ENCODE measurements around the gene TAF10. TPM values are rescaled to one million over a fixed set of nuclear protein-coding genes. Genes with fewer than 3 reads are reported as not detected.

The TAF10 gene
- total and polyA plus RNA-seq, 4 experiments from 2014 or later: 116 to 367 (median 145) TPM

DNA sequence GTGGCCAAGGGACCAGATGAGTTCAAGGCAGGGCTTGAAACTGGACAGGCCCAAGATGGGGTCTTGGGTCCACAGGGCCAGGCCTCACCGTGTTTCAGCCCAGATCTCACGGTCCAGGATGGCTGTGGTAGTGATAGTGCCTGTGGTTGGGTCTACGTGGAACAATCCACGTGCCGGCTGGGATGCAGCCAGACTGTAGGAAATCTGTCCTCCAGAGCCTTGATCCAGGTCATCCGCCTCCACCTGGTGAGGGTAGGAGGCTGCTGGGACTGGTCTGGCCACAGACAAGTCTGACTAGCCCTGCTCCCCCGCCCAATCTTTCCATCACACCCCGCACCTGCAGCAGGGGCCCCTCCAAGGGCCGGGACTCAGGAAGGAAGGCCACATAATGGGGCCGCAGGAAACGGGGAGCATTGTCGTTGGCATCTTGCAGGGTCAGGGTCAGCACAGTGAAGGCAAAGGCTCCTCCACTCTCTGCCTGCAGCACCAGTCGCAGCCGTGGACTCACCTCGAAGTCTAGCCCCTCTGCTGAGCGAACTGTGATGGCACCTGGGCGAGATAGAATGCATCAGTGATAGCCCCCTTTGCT is 13.9 kb upstream of the TAF10 start:
- Mint-ChIP-seq H3K9me3 (no peaks in the 10 kb centered on the region), H3K27me3 (no peaks in the 10 kb centered on the region), H3K36me3 (peaks cover 0 to 8% of the 10 kb centered on the region in 2 donors), H3K4me3 (peak overlapping the region in 1 of 8 donors; percentile 70), H3K4me1 (peaks cover 8 to 19% (median 13%) of the 10 kb centered on the region in 4 donors), H3K27ac (peak overlapping the region in 1 of 7 donors; percentile 15)
- ChIA-PET POLR2A (ENCODE audit: partially characterized antibody) (interaction anchor here (3.6 to 3.7 kb wide), 2 partner anchors 7 to 14 kb away, joined by 18 to 27 read pairs; partner anchors contain the start of genes TAF10 and TPP1), CTCF (ENCODE audit: partially characterized antibody) (no interaction called here)
- Histone ChIP-seq H3K36me3 (ENCODE audit: insufficient read depth, low read length) (no peaks in the 10 kb centered on the region), H3K27ac (ENCODE audit: low read depth, low read length) (no peak overlapping the region), H3K9me3 (ENCODE audit: control insufficient read depth in 1 of 2, low read length in 2 of 2) (no peaks in the 10 kb centered on the region), H3K27me3 (ENCODE audit: insufficient read depth, low read length) (no peaks in the 10 kb centered on the region), H3K4me3 (ENCODE audit: low read length in 2 of 2) (no peak overlapping the region), H3K4me1 (ENCODE audit: insufficient read depth, low read length) (peaks cover 15% of the 10 kb centered on the region)
- DNase-seq: no peak
- intact Hi-C loops (cut with micrococcal nuclease): no loop called here

DNA sequence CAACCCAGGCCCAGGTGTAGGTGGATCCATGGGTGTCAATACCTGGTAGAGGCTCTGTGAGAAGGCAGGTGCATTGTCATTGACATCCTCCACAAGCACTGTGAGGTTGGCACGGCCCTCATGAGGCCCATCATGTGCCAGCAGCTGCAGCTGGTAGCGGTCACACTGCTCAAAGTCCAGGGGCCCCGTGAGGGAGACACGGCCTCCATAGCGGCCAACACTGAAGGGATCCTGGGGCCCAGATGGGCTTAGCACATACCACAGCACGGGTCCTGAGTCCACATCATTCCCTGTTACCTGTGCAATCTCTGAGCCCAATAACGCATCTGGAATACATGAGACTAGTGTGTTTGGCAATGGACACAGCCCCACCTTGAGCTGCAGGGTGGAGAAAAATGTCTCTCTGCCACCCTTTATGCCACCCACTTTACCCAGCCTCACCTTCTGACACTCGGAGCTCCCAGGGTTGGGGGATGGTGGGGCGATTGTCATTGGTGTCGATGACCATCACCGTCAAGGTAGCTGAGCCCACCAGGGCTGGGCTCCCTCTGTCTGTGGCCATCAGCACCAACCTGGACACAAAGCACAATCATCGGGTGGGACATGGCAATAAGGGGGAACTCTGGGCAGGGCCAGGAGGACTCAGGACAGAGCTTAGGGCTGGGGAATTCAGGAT is 13.3 kb upstream of the TAF10 start:
- no peaks in the 10 kb centered on the region for H3K9me3 Mint-ChIP-seq
- Histone ChIP-seq H3K36me3 (ENCODE audit: insufficient read depth, low read length) (no peaks in the 10 kb centered on the region), H3K4me1 (ENCODE audit: insufficient read depth, low read length) (peaks cover 15% of the 10 kb centered on the region), H3K9me3 (ENCODE audit: control insufficient read depth in 1 of 2, low read length in 2 of 2) (no peaks in the 10 kb centered on the region), H3K27me3 (ENCODE audit: insufficient read depth, low read length) (no peaks in the 10 kb centered on the region), H3K4me3 (ENCODE audit: low read length in 2 of 2) (no peak overlapping the region), H3K27ac (ENCODE audit: low read depth, low read length) (no peak overlapping the region)
- intact Hi-C loops (cut with micrococcal nuclease): no loop called here
- peaks cover 8 to 19% (median 13%) of the 10 kb centered on the region in 4 donors for H3K4me1 Mint-ChIP-seq
- DNase-seq: no peak
- H3K4me3 Mint-ChIP-seq: no peak overlapping the region
- H3K27ac Mint-ChIP-seq: peak overlapping the region in 1 of 7 donors; percentile 15
- ChIA-PET POLR2A (ENCODE audit: partially characterized antibody) (interaction anchor here (3.7 kb wide), 1 partner anchor 13 kb away, joined by 18 read pairs; the partner anchor contains the start of gene TAF10), CTCF (ENCODE audit: partially characterized antibody) (interaction anchor here (1.5 kb wide), 1 partner anchor 22 kb away, joined by 4 read pairs; no protein-coding TSS in a partner anchor)
- no peaks in the 10 kb centered on the region for H3K27me3 Mint-ChIP-seq
- H3K36me3 Mint-ChIP-seq: peaks cover 0 to 8% of the 10 kb centered on the region in 2 donors

DNA sequence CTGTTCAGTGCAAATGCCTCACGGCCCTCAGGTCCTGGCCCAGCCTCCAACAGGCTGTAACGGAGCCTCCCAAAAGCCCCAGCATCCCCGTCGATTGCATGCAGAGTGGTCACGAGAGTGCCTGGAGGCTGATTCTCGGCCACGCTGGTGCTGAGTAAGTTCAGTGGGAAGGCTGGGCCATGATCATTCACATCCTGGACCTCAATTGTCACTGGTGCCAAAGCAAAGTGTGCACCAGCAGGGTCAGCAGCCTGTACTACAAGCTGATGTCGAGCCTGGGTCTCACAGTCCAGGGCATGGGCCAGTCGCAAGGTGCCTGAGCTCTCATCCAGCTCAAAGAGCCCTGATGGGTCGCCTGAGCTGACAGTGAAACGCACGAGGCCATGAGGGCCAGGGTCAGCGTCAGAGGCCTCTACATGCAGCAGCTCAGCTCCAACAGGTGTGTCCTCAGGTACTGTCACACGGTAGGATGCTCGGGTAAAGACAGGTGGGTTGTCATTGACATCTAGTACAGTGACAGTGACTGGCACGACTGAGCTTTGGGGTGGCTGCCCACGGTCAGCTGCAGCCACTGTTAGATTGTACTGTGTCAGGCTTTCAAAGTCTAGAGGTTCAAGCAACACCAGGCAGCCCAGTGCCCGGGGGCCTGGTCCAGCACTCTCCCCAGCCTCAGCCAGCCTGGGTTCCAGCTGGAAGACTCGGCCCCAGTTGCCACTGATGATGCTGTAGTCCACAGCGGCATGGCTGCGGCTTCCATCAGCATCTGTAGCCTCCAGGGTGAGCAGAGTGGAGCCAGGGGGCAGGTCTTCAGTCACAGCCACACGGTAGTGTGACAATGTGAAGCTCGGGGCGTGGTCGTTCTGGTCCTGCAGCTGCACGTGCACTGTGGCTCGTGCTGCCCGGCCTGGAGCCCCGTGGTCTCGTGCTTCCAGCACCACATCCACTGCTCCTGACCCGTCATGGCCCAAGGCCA is 11.7 kb upstream of the TAF10 start:
- H3K27ac ChIP-seq (ENCODE audit: low read depth, low read length): no peak overlapping the region
- no peak for DNase-seq
- H3K27ac Mint-ChIP-seq: no peak overlapping the region
- no peak overlapping the region for H3K4me3 ChIP-seq (ENCODE audit: low read length in 2 of 2)
- H3K9me3 Mint-ChIP-seq: no peaks in the 10 kb centered on the region
- no peaks in the 10 kb centered on the region for H3K27me3 ChIP-seq (ENCODE audit: insufficient read depth, low read length)
- no peaks in the 10 kb centered on the region for H3K9me3 ChIP-seq (ENCODE audit: control insufficient read depth in 1 of 2, low read length in 2 of 2)
- H3K27me3 Mint-ChIP-seq: no peaks in the 10 kb centered on the region
- peaks cover 24% of the 10 kb centered on the region for H3K4me1 ChIP-seq (ENCODE audit: insufficient read depth, low read length)
- peaks cover 8 to 19% (median 13%) of the 10 kb centered on the region in 4 donors for H3K4me1 Mint-ChIP-seq
- H3K4me3 Mint-ChIP-seq: no peak overlapping the region
- no peaks in the 10 kb centered on the region for H3K36me3 ChIP-seq (ENCODE audit: insufficient read depth, low read length)
- intact Hi-C loops (cut with micrococcal nuclease): no loop called here
- POLR2A ChIA-PET (ENCODE audit: partially characterized antibody): interaction anchor here (3.7 kb wide), 1 partner anchor 11 kb away, joined by 18 read pairs; the partner anchor contains the start of gene TAF10
- peaks cover 0 to 8% of the 10 kb centered on the region in 2 donors for H3K36me3 Mint-ChIP-seq
- CTCF ChIA-PET (ENCODE audit: partially characterized antibody): interaction anchor here (1.4 to 4.4 kb wide), 4 partner anchors 11 to 60 kb away, joined by 4 to 17 read pairs (median 11); partner anchors contain the start of genes MRPL17 and TAF10

DNA sequence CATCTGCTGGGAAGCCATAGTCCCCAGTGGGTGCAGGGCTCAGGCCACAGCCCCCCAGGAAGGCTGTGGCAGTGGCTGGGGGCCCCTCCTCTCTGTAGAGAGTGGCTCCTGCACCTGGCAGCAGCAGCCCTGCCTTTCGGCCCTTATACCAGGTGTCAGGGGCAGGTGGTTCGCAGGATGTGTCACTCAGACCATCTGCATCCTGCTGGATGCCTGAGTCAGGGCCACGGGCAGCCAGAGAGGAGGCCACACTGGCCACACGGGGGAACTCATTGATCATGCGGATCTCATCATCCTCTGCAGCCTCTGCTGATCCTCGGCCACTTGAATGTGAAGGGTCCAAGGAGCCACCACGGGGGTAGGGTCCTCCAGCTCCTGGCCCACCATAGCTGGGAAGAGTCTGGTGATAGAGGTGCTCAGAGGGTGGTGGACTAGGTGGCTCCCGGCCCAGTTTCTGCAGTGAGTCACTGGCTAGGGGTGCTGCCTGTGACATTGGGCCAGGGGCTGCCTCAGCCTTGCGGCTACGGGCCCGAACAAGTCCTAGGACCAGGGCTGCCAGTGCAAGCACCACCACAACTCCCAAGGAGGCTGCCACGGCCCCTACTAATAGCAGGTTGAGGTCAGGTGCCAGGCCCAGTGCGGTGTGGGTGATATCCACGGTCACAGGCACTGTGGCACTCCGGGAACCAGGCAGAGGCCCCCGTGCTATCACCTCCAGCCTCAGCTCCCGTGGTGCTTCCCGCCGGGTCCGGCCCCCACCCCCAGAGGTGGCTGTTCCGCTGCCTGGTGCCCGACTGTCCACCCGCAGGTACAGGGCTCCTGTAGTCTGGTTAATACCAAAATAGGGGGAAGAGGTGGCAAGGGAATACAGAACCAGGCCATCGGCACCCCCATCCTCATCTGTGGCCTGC is 10.5 kb upstream of the TAF10 start:
- H3K27ac Mint-ChIP-seq: no peak overlapping the region
- intact Hi-C loops (cut with micrococcal nuclease): no loop called here
- Histone ChIP-seq H3K4me3 (ENCODE audit: low read length in 2 of 2) (no peak overlapping the region), H3K36me3 (ENCODE audit: insufficient read depth, low read length) (no peaks in the 10 kb centered on the region), H3K4me1 (ENCODE audit: insufficient read depth, low read length) (peaks cover 28% of the 10 kb centered on the region), H3K27me3 (ENCODE audit: insufficient read depth, low read length) (no peaks in the 10 kb centered on the region), H3K27ac (ENCODE audit: low read depth, low read length) (no peak overlapping the region), H3K9me3 (ENCODE audit: control insufficient read depth in 1 of 2, low read length in 2 of 2) (no peaks in the 10 kb centered on the region)
- POLR2A ChIA-PET (ENCODE audit: partially characterized antibody): interaction anchor here (1.1 to 3.7 kb wide), 4 partner anchors 10 to 61 kb away, joined by 5 to 25 read pairs (median 12); partner anchors contain the start of genes MRPL17 and TAF10
- CTCF ChIA-PET (ENCODE audit: partially characterized antibody): interaction anchor here (0.7 to 4.4 kb wide), 6 partner anchors 10 to 83 kb away, joined by 3 to 17 read pairs (median 4); partner anchors contain the start of genes MRPL17 and TAF10
- no peak overlapping the region for H3K4me3 Mint-ChIP-seq
- H3K27me3 Mint-ChIP-seq: no peaks in the 10 kb centered on the region
- peaks cover 0 to 8% of the 10 kb centered on the region in 2 donors for H3K36me3 Mint-ChIP-seq
- DNase-seq: no peak
- peaks cover 3 to 8% (median 5%) of the 10 kb centered on the region in 4 donors for H3K4me1 Mint-ChIP-seq
- H3K9me3 Mint-ChIP-seq: no peaks in the 10 kb centered on the region

DNA sequence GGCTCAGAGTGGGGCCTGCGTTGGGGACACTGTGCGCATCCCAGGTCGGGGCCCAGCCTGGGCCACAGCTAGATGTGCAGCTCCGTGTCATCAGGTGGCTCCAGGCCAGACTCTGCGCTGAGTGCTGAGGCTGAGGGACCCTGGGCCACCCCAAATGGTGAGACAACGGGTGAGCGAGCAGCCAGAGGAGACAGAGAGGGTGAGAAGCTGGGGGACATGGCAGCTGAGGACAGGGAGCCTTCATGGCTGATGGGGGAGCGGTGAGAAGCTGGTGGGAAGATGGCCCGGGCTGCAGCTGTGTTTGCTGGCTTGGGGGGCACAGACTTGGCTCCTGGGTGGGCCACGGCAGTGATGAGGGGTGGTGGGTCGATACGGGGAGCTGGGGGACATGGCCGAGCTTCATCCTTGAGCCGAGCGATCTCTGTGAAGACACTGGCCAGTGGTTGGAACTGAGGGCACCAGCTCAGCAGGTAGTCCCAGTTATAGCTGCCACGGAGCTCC is 9.7 kb upstream of the TAF10 start:
- intact Hi-C loops (cut with micrococcal nuclease): no loop called here
- no peaks in the 10 kb centered on the region for H3K9me3 ChIP-seq (ENCODE audit: control insufficient read depth in 1 of 2, low read length in 2 of 2)
- H3K4me3 Mint-ChIP-seq: no peak overlapping the region
- peaks cover 0 to 7% (median 4%) of the 10 kb centered on the region in 4 donors for H3K4me1 Mint-ChIP-seq
- no peaks in the 10 kb centered on the region for H3K27me3 ChIP-seq (ENCODE audit: insufficient read depth, low read length)
- H3K4me3 ChIP-seq (ENCODE audit: low read length in 2 of 2): no peak overlapping the region
- CTCF ChIA-PET (ENCODE audit: partially characterized antibody): interaction anchor here (0.7 to 4.4 kb wide), 7 partner anchors 9 to 84 kb away, joined by 3 to 17 read pairs (median 4); partner anchors contain the start of genes MRPL17 and TAF10
- H3K36me3 ChIP-seq (ENCODE audit: insufficient read depth, low read length): no peaks in the 10 kb centered on the region
- H3K4me1 ChIP-seq (ENCODE audit: insufficient read depth, low read length): peaks cover 29% of the 10 kb centered on the region
- no peaks in the 10 kb centered on the region for H3K9me3 Mint-ChIP-seq
- H3K27ac Mint-ChIP-seq: no peak overlapping the region
- no peak for DNase-seq
- no peak overlapping the region for H3K27ac ChIP-seq (ENCODE audit: low read depth, low read length)
- peaks cover 0 to 8% of the 10 kb centered on the region in 2 donors for H3K36me3 Mint-ChIP-seq
- no peaks in the 10 kb centered on the region for H3K27me3 Mint-ChIP-seq
- POLR2A ChIA-PET (ENCODE audit: partially characterized antibody): interaction anchor here (0.7 to 2.2 kb wide), 6 partner anchors 9 to 61 kb away, joined by 3 to 25 read pairs (median 4); partner anchors contain the start of genes MRPL17 and TAF10

DNA sequence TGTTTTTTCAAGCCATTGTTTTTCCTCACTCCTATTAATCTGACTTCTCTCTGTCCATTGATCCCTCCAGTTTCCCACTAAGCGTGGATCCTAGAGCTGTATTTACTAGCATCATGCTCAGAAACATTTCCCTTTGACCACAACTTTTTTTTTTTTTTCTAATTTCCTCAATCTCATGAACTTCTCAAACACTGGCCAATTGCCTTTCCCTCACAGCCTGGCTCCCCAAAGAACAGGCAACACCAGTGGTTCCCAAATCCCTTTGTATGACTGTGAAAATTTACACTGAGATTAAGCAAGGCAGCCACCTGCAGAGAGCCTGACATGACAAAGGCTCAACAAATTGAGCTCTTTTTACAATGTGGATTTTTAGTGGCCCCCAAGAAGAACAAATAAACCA is 8.6 kb upstream of the TAF10 start:
- POLR2A ChIA-PET (ENCODE audit: partially characterized antibody): interaction anchor here (0.9 to 2.2 kb wide), 6 partner anchors 8 to 54 kb away, joined by 3 to 25 read pairs (median 4); partner anchors contain the start of genes ILK and TAF10
- Histone ChIP-seq H3K9me3 (ENCODE audit: control insufficient read depth in 1 of 2, low read length in 2 of 2) (no peaks in the 10 kb centered on the region), H3K4me1 (ENCODE audit: insufficient read depth, low read length) (peaks cover 29% of the 10 kb centered on the region), H3K27ac (ENCODE audit: low read depth, low read length) (no peak overlapping the region), H3K4me3 (ENCODE audit: low read length in 2 of 2) (no peak overlapping the region), H3K36me3 (ENCODE audit: insufficient read depth, low read length) (peaks cover 2% of the 10 kb centered on the region), H3K27me3 (ENCODE audit: insufficient read depth, low read length) (no peaks in the 10 kb centered on the region)
- Mint-ChIP-seq H3K27me3 (no peaks in the 10 kb centered on the region), H3K9me3 (no peaks in the 10 kb centered on the region), H3K36me3 (peaks cover 5 to 9% of the 10 kb centered on the region in 2 donors), H3K4me1 (peaks cover 5 to 9% (median 7%) of the 10 kb centered on the region in 4 donors), H3K27ac (no peak overlapping the region), H3K4me3 (no peak overlapping the region)
- CTCF ChIA-PET (ENCODE audit: partially characterized antibody): interaction anchor here (1.1 to 4.4 kb wide), 5 partner anchors 8 to 63 kb away, joined by 4 to 17 read pairs (median 7); partner anchors contain the start of genes MRPL17 and TAF10
- DNase-seq: no peak
- intact Hi-C loops (cut with micrococcal nuclease): no loop called here
